OCI-LY3 (cell line): ENCODE data around the gene NUP98.

Experiments
- H2AFZ ChIP-seq: fragments of 200-600, 300-600 bp; shearing (Covaris generic); 2 replicates; pipeline ENCODE4 v1.6.0; 2014; ENCODE audit warnings: antibody characterized with exemption, low read depth, low read length
- H3K27ac ChIP-seq: fragments of 200-600, 300-600 bp; sonication (generic); 2 replicates; pipeline ENCODE4 v1.5.1; 2014; ENCODE audit warnings: mild to moderate bottlenecking, low read length, moderate library complexity, mixed read lengths
- H3K27me3 ChIP-seq: fragments of 200-600, 300-600 bp; sonication (generic); 2 replicates; pipeline ENCODE4 v1.6.1; 2014; ENCODE audit warnings: low read depth, low read length, mixed read lengths
- H3K36me3 ChIP-seq: fragments of 200-600, 300-600 bp; sonication (generic); replicated peaks from 2 replicates; pipeline ENCODE3; 2014; ENCODE audit warnings: low read depth, low read length, mixed read lengths
- H3K4me1 ChIP-seq: fragments of 300-600, 200-600 bp; sonication (generic); 2 replicates; pipeline ENCODE4 v1.6.1; 2014; ENCODE audit warnings: low read length, mixed read lengths
- H3K4me2 ChIP-seq: fragments of 200-600, 300-600 bp; sonication (generic); 2 replicates; pipeline ENCODE4 v1.6.1; 2014; ENCODE audit warnings: low read length, mixed read lengths
- H3K4me3 ChIP-seq: fragments of 300-600, 200-600 bp; sonication (generic); 2 replicates; pipeline ENCODE4 v1.5.1; 2014; ENCODE audit warnings: antibody characterized with exemption, mild to moderate bottlenecking, low read length, moderate library complexity
- H3K79me2 ChIP-seq: fragments of 300-600, 200-600 bp; shearing (Covaris generic); 2 replicates; pipeline ENCODE4 v1.6.1; 2014; ENCODE audit warnings: mild to moderate bottlenecking, low read length, mixed read lengths
- H3K9ac ChIP-seq: fragments of 300-600, 200-600 bp; shearing (Covaris generic); 2 replicates; pipeline ENCODE4 v1.6.0; 2014; ENCODE audit warnings: mild to moderate bottlenecking, low read length, moderate library complexity
- H3K9me3 ChIP-seq: fragments of 200-600, 300-600 bp; shearing (Covaris generic); 2 replicates; pipeline ENCODE4 v1.6.1; 2014; ENCODE audit warnings: low read length, mixed read lengths; ENCODE audit not compliant: insufficient read depth
- H4K20me1 ChIP-seq: fragments of 200-600, 300-600 bp; sonication (generic); 2 replicates; pipeline ENCODE4 v1.6.1; 2016; ENCODE audit warnings: low read length, mixed read lengths; ENCODE audit not compliant: insufficient read depth
- CTCF ChIP-seq: fragments of 200-600, 300-600 bp; sonication (generic); IDR thresholded peaks from 2 replicates; pipeline ENCODE4 v1.5.1; 2014; ENCODE audit warnings: antibody characterized with exemption, low read length, low read depth
- EZH2phosphoT487 ChIP-seq: fragments of 200-600 bp; shearing (Covaris generic); IDR thresholded peaks from 2 replicates; pipeline ENCODE4 v1.6.1; 2018; ENCODE audit warnings: antibody characterized with exemption, mixed run types, low read depth

The NUP98 gene

GRCh38 chr11:3803726-3804495, 6.6 kb upstream of the NUP98 start:
- Histone ChIP-seq H3K9ac (no peak overlapping the region), H3K79me2 (peaks cover 3% of the 10 kb centered on the region), H4K20me1 (no peaks in the 10 kb centered on the region), H2AFZ (no peak overlapping the region), H3K4me1 (peaks cover 6% of the 10 kb centered on the region), H3K27me3 (no peaks in the 10 kb centered on the region), H3K4me2 (no peak overlapping the region), H3K4me3 (no peak overlapping the region), H3K27ac (no peak overlapping the region), H3K9me3 (no peaks in the 10 kb centered on the region), H3K36me3 (no peaks in the 10 kb centered on the region)
- TF ChIP-seq EZH2phosphoT487 = no peak
- TF ChIP-seq CTCF = no peak

GRCh38 chr11:3802011-3802790, 4.8 kb upstream of the NUP98 start:
- Histone ChIP-seq H4K20me1 (no peaks in the 10 kb centered on the region), H3K9me3 (no peaks in the 10 kb centered on the region), H3K36me3 (no peaks in the 10 kb centered on the region), H3K4me2 (no peak overlapping the region), H3K27ac (no peak overlapping the region), H3K9ac (no peak overlapping the region), H3K4me1 (peaks cover 7% of the 10 kb centered on the region), H3K79me2 (peaks cover 14% of the 10 kb centered on the region), H3K27me3 (no peaks in the 10 kb centered on the region), H2AFZ (no peak overlapping the region), H3K4me3 (no peak overlapping the region)
- no peak for TF ChIP-seq EZH2phosphoT487
- no peak for TF ChIP-seq CTCF

- no peak overlapping the region for H3K27ac ChIP-seq
- H3K79me2 ChIP-seq = peaks cover 38% of the 10 kb centered on the region
- no peaks in the 10 kb centered on the region for H3K9me3 ChIP-seq
- H3K4me3 ChIP-seq = no peak overlapping the region
- peaks cover 13% of the 10 kb centered on the region for H3K36me3 ChIP-seq
- H3K4me2 ChIP-seq = no peak overlapping the region
- peaks cover 16% of the 10 kb centered on the region for H3K4me1 ChIP-seq
- H4K20me1 ChIP-seq = peaks cover 22% of the 10 kb centered on the region
- H2AFZ ChIP-seq = no peak overlapping the region
- H3K27me3 ChIP-seq = no peaks in the 10 kb centered on the region
- no peak overlapping the region for H3K9ac ChIP-seq
- TF ChIP-seq CTCF = no peak
- no peak for TF ChIP-seq EZH2phosphoT487
Observed at GRCh38 chr11:3799873-3800272, 2.5 kb upstream of the NUP98 start.

- Histone ChIP-seq H3K4me3 (no peak overlapping the region), H2AFZ (no peak overlapping the region)
Observed at GRCh38 chr11:3799143-3799542, 1.8 kb upstream of the NUP98 start.

More at GRCh38 chr11:3799143-3799542, 1.8 kb upstream of the NUP98 start:
- Histone ChIP-seq H3K79me2 (peaks cover 45% of the 10 kb centered on the region), H3K4me2 (peak overlapping the region; percentile 69; the same call in 1 of the 2 replicates), H3K9me3 (no peaks in the 10 kb centered on the region), H3K27ac (no peak overlapping the region), H3K27me3 (no peaks in the 10 kb centered on the region), H4K20me1 (peaks cover 29% of the 10 kb centered on the region), H3K4me1 (peaks cover 16% of the 10 kb centered on the region), H3K36me3 (peaks cover 20% of the 10 kb centered on the region), H3K9ac (no peak overlapping the region)
- TF ChIP-seq EZH2phosphoT487 = no peak
- no peak for TF ChIP-seq CTCF
